ENCODE measurements around the gene BRSK2.

Gene BRSK2

GRCh38 chr11:1369371-1370005, 20.2 kb upstream of the BRSK2 start:
- ChIA-PET CTCF (no interaction called here), POLR2A (no interaction called here)
- no peak for DNase-seq (ENCODE audit: extremely low spot score)
- TF ChIP-seq LEF1 (IDR thresholded peaks at IDR 0.05; ENCODE audit: borderline replicate concordance) (no peak), FOXA1 (IDR thresholded peaks at IDR 0.05) (no peak), CTBP1 (IDR thresholded peaks at IDR 0.05; ENCODE audit: borderline replicate concordance) (no peak), TARDBP (IDR thresholded peaks at IDR 0.05) (no peak), ARNT (IDR thresholded peaks at IDR 0.05) (no peak), HDGF (IDR thresholded peaks at IDR 0.05; ENCODE audit: borderline replicate concordance) (no peak), FOXM1 (IDR thresholded peaks at IDR 0.05; ENCODE audit: borderline replicate concordance) (no peak)
- TF ChIP-seq, protein P1, sequence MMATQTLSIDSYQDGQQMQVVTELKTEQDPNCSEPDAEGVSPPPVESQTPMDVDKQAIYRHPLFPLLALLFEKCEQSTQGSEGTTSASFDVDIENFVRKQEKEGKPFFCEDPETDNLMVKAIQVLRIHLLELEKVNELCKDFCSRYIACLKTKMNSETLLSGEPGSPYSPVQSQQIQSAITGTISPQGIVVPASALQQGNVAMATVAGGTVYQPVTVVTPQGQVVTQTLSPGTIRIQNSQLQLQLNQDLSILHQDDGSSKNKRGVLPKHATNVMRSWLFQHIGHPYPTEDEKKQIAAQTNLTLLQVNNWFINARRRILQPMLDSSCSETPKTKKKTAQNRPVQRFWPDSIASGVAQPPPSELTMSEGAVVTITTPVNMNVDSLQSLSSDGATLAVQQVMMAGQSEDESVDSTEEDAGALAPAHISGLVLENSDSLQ (IDR thresholded peaks at IDR 0.05), result no peak

DNA sequence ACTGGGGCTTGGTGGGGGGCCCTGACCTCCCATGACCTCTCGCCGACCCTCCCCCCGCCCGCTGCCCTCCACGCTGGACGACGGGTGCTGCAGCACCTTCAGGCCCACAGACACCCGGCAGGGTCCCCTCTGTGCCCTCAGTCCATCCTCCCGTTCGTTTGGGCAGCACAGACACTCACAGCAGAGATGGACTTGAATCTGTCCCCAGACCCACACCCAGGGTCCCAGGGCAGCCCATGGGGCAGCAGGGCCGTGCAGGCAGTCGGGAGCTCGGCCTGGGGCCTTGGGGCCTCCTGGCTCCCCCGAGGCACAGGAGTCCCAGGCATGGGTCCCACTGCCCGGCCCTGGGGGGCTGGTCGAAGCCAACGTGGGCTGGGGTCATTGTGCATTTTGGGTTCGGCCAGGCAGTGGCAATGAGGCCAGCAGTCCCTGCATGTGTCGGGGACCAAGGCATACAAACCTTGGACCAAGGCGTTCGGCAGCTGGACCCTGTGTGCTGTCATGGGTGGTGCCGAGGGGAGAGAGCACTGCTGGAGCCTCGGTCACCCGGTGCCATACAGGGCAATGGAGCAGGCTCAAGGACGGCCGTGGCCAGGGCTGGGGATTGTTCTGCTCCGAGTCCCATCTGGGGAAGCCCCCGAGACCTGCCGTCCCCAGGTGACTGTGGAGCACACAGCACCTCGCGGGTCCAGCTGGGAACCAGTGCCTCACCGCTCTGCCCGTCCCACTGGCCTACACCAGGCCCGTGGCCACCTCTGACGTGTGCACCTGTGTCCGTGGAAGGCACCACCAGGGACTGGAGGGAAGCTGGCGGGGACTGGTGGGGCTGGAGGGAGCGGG, 19.3 kb upstream of the BRSK2 start:
- ChIA-PET CTCF (no interaction called here), POLR2A (no interaction called here)
- no peak for TF ChIP-seq BHLHE40 (IDR thresholded peaks at IDR 0.05; ENCODE audit: borderline replicate concordance)
- TF ChIP-seq HDGF (IDR thresholded peaks at IDR 0.05; ENCODE audit: borderline replicate concordance), result no peak
- TF ChIP-seq SUZ12 (IDR thresholded peaks at IDR 0.05), result no peak
- TF ChIP-seq, protein P1 (IDR thresholded peaks at IDR 0.05), result no peak
- no peak for TF ChIP-seq ZNF384 (IDR thresholded peaks at IDR 0.05)
- TF ChIP-seq ARNT (IDR thresholded peaks at IDR 0.05), result no peak
- TF ChIP-seq FOXM1 (IDR thresholded peaks at IDR 0.05; ENCODE audit: borderline replicate concordance), result no peak
- TF ChIP-seq L3MBTL2 (conservative IDR thresholded peaks at IDR 0.05), result no peak
- TF ChIP-seq TARDBP (IDR thresholded peaks at IDR 0.05), result no peak
- TF ChIP-seq SP1 (IDR thresholded peaks at IDR 0.05), result no peak
- no peak for TF ChIP-seq FOXA1 (IDR thresholded peaks at IDR 0.05)
- TF ChIP-seq CTBP1 (IDR thresholded peaks at IDR 0.05; ENCODE audit: borderline replicate concordance), result no peak
- no peak for TF ChIP-seq ELF4 (IDR thresholded peaks at IDR 0.05)
- DNase-seq (ENCODE audit: extremely low spot score), result no peak

DNA sequence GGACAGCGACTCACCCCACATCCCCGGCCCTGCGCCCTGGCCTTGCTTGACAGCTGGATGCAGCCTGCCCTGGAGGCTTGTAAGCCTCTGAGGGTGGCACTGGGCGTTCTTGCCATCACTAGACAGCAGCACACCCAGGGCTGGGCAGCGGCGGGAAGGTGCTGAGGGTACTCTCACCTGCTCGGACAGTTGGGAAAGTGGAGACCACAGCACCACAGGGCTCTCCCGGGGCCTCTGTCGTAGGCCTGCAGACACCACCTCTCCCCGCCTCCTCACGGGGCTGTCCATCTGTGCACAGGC, 18.8 kb upstream of the BRSK2 start:
- ChIA-PET CTCF (no interaction called here), POLR2A (no interaction called here)
- no peak for TF ChIP-seq LEF1 (IDR thresholded peaks at IDR 0.05; ENCODE audit: borderline replicate concordance)
- TF ChIP-seq L3MBTL2 (conservative IDR thresholded peaks at IDR 0.05), result no peak
- TF ChIP-seq TARDBP (IDR thresholded peaks at IDR 0.05), result no peak
- TF ChIP-seq CTBP1 (IDR thresholded peaks at IDR 0.05; ENCODE audit: borderline replicate concordance), result no peak
- no peak for TF ChIP-seq BHLHE40 (IDR thresholded peaks at IDR 0.05; ENCODE audit: borderline replicate concordance)
- no peak for TF ChIP-seq SUZ12 (IDR thresholded peaks at IDR 0.05)
- DNase-seq (ENCODE audit: extremely low spot score), result no peak

DNA sequence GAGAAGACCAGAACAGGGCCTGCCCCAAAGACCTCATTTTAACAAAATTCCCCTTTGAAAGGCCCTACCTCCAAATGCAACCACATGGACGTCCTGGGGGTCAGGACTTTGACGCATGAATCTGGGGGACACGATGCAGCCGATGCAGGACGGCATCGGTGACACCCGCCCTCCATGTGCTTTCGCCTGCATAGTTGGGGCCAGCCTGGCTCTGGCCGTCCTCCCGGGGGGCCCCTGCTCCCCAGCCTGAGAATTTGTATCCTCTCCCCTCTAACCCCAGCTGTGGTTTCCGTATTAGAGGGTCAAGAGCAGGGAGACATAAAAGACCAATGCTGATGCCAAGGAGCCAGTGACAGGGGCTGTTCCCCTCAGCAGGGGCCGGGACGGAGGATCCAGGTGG, 18.4 kb upstream of the BRSK2 start:
- no peak for DNase-seq (ENCODE audit: extremely low spot score)
- ChIA-PET POLR2A (no interaction called here), CTCF (no interaction called here)
- no peak for TF ChIP-seq ELF4 (IDR thresholded peaks at IDR 0.05)
- TF ChIP-seq FOXA1 (IDR thresholded peaks at IDR 0.05), result no peak
- no peak for TF ChIP-seq ZNF384 (IDR thresholded peaks at IDR 0.05)
- no peak for TF ChIP-seq SUZ12 (IDR thresholded peaks at IDR 0.05)
- TF ChIP-seq L3MBTL2 (conservative IDR thresholded peaks at IDR 0.05), result no peak
- no peak for TF ChIP-seq LEF1 (IDR thresholded peaks at IDR 0.05; ENCODE audit: borderline replicate concordance)
- no peak for TF ChIP-seq NFRKB (IDR thresholded peaks at IDR 0.05)

DNA sequence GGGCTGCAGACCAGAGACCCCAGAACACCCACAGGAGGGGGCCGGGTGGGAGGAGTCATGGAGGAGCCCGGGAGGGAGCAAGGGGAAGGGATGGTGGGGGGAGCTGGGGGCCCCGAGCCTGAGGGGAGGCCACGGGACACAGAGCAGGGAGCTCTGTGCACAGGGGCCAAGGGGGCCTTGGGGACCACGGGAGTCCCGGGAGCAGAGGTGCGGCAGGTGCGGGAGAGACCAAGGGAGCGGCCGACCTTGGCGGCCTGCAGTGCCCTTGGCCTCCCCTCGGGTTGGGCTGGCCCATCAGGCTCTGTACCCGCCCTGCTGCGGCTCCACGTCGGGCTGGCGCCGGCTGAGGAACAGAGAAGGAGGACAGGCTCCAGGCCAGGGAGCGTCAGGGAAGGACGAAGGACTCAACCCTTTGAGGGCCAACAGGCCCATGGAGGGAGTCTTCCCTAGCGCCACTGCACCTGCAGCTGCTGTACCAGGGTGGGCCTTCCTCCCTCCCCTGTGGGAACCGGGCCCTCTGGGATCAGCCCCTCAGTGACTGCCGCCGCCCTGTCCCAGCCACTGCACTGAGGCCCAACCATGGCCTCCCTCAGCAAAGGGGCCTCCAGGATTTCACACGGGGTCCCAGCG, 17.8 kb upstream of the BRSK2 start:
- CTCF ChIA-PET, result no interaction called here
- no peak for DNase-seq (ENCODE audit: extremely low spot score)

GRCh38 chr11:1372660-1373059, 17.1 kb upstream of the BRSK2 start:
- no peak for TF ChIP-seq ARNT (IDR thresholded peaks at IDR 0.05)
- TF ChIP-seq SUZ12 (IDR thresholded peaks at IDR 0.05), result no peak
- TF ChIP-seq L3MBTL2 (conservative IDR thresholded peaks at IDR 0.05), result no peak
- TF ChIP-seq TARDBP (IDR thresholded peaks at IDR 0.05), result no peak
- TF ChIP-seq ZNF384 (IDR thresholded peaks at IDR 0.05), result no peak
- no peak for TF ChIP-seq CTBP1 (IDR thresholded peaks at IDR 0.05; ENCODE audit: borderline replicate concordance)
- no peak for TF ChIP-seq FOXK2 (IDR thresholded peaks at IDR 0.05)
- no peak for TF ChIP-seq BHLHE40 (IDR thresholded peaks at IDR 0.05; ENCODE audit: borderline replicate concordance)
- no peak for TF ChIP-seq SP1 (IDR thresholded peaks at IDR 0.05)
- no peak for TF ChIP-seq FOXM1 (IDR thresholded peaks at IDR 0.05; ENCODE audit: borderline replicate concordance)
- TF ChIP-seq NFRKB (IDR thresholded peaks at IDR 0.05), result no peak
- no peak for TF ChIP-seq FOXA1 (IDR thresholded peaks at IDR 0.05)
- no peak for TF ChIP-seq ELF4 (IDR thresholded peaks at IDR 0.05)
- no peak for TF ChIP-seq LEF1 (IDR thresholded peaks at IDR 0.05; ENCODE audit: borderline replicate concordance)
- CTCF ChIA-PET, result interaction anchor here (0.9 kb wide), 1 partner anchor 9 kb away, joined by 3 read pairs; no protein-coding TSS in a partner anchor
- DNase-seq (ENCODE audit: extremely low spot score), result no peak
- POLR2A ChIA-PET, result interaction anchor here (1.3 kb wide), 1 partner anchor 10 kb away, joined by 3 read pairs; no protein-coding TSS in a partner anchor

More for the DNA sequence above, 17.8 kb upstream of the BRSK2 start:
- TF ChIP-seq, protein P1 (IDR thresholded peaks at IDR 0.05), result no peak
- POLR2A ChIA-PET, result no interaction called here
